ENCODE measurements around the gene C6orf132. TPM values are rescaled to one million over a fixed set of nuclear protein-coding genes. Genes with fewer than 3 reads are reported as not detected.

Gene C6orf132
- total and polyA plus RNA-seq, 9 of the 15 experiments (the other 6 are each of a cell fraction or from before 2014, with no cell fraction given) = 0.06 to 0.35 (median 0.14) TPM

- no peaks in the 10 kb centered on the region for H3K9me1 ChIP-seq (ENCODE audit: control insufficient read depth, insufficient read depth, low read length)
- no peaks in the 10 kb centered on the region for H3K79me2 ChIP-seq (ENCODE audit: control insufficient read depth, insufficient read depth, low read length)
- 92% methylated on average over 9 of the region's 11 CpGs for WGBS (ENCODE audit: insufficient coverage, low coverage, missing lambda C conversion rate)
- no peak overlapping the region for H3K4me2 ChIP-seq (ENCODE audit: insufficient read depth, low read length)
- H3K9me3 ChIP-seq (replicated peaks; ENCODE audit: control insufficient read depth, insufficient read depth, low read depth, low read length) = no peaks in the 10 kb centered on the region
- H3K27ac ChIP-seq (ENCODE audit: extremely low read depth, low read depth, low read length) = no peak overlapping the region
- ChIA-PET CTCF (ENCODE audit: low intra/inter-chr PET ratio) (interaction anchor here (5.3 kb wide), 1 partner anchor 88 kb away, joined by 77 read pairs; no protein-coding TSS in a partner anchor), POLR2A (interaction anchor here (1.5 to 1.6 kb wide), 2 partner anchors 11 to 14 kb away, joined by 3 to 5 read pairs; no protein-coding TSS in a partner anchor)
- ATAC-seq (no peak), DNase-seq (ENCODE audit: extremely low read depth in 1 of 4, low spot score in 3 of 4) (no peak), FAIRE-seq (no peak)
- no peak overlapping the region for H2AFZ ChIP-seq (ENCODE audit: low read depth, low read length)
- H3K9ac ChIP-seq (ENCODE audit: insufficient read depth in 1 of 2, low read depth in 2 of 2, low read length in 2 of 2) = no peak overlapping the region
- no peak for TF ChIP-seq SRF (CRISPR knock-in tag; IDR thresholded peaks at IDR 0.05)
- TF ChIP-seq SAFB2 (IDR thresholded peaks at IDR 0.05; ENCODE audit: borderline replicate concordance, low read depth, low read length, severe bottlenecking) = no peak
- TF ChIP-seq BRF1 (IDR thresholded peaks at IDR 0.05; ENCODE audit: borderline replicate concordance, extremely low read depth, insufficient read length) = no peak
- TF ChIP-seq ZNF79 (CRISPR knock-in tag; IDR thresholded peaks at IDR 0.05; ENCODE audit: low read depth) = no peak
- TF ChIP-seq ILK (tag; IDR thresholded peaks at IDR 0.05; ENCODE audit: borderline replicate concordance, low read depth) = no peak
- no peak for TF ChIP-seq ZNF174 (CRISPR knock-in tag; IDR thresholded peaks at IDR 0.05)
- no peak for TF ChIP-seq ZNF212 (CRISPR knock-in tag; IDR thresholded peaks at IDR 0.05)
- no peak for TF ChIP-seq KLF16 (IDR thresholded peaks at IDR 0.05)
- TF ChIP-seq TOE1 (IDR thresholded peaks at IDR 0.05; ENCODE audit: borderline replicate concordance) = no peak
- no peak for TF ChIP-seq TOE1 (CRISPR knock-in tag; IDR thresholded peaks at IDR 0.05; ENCODE audit: borderline replicate concordance, low read depth)
- no peak for TF ChIP-seq HNRNPK (IDR thresholded peaks at IDR 0.05; ENCODE audit: low read depth, low read length, poor library complexity, severe bottlenecking)
- no peak for TF ChIP-seq ZNF507 (tag; conservative IDR thresholded peaks at IDR 0.05)
- TF ChIP-seq ZBTB49 (CRISPR knock-in tag; IDR thresholded peaks at IDR 0.05; ENCODE audit: borderline replicate concordance) = no peak
- no peak for TF ChIP-seq TAF15 (IDR thresholded peaks at IDR 0.05; ENCODE audit: low read depth, low read length)
- TF ChIP-seq HINFP (tag; conservative IDR thresholded peaks at IDR 0.05; ENCODE audit: low read depth) = no peak
- TF ChIP-seq ZNF76 (CRISPR knock-in tag; IDR thresholded peaks at IDR 0.05; ENCODE audit: borderline replicate concordance) = no peak
- intact Hi-C loops (cut with micrococcal nuclease) = no loop called here
- no peaks in the 10 kb centered on the region for H3K27me3 ChIP-seq (ENCODE audit: control insufficient read depth in 2 of 2, insufficient read depth in 2 of 2, low read length in 2 of 2)
- H3K4me1 ChIP-seq (replicated peaks in 1 of 2; ENCODE audit: control insufficient read depth in 2 of 2, insufficient read depth in 2 of 2, low read length in 2 of 2) = no peaks in the 10 kb centered on the region
- H4K20me1 ChIP-seq (replicated peaks; ENCODE audit: control insufficient read depth, insufficient read depth, low read length) = no peaks in the 10 kb centered on the region
- H3K4me3 ChIP-seq = no peak overlapping the region
- in situ Hi-C loops (cut with MboI) = loop anchor here (5.0 kb wide), 2 partner anchors 84 to 139 kb away; partner anchors contain the start of gene MRPS10
- H3K36me3 ChIP-seq (ENCODE audit: control insufficient read depth, insufficient read depth, low read length) = peaks cover 56% of the 10 kb centered on the region
- no TSS peak for BruUV-seq (replicated peaks)
Measured at GRCh38 chr6:42078386-42078785, 64.0 kb downstream of the C6orf132 start.

Measured in K562 (cell line).